NT2/D1 (cell line): ENCODE data around the gene LEAP2.

Experiments used
- DNase-seq: peaks from one replicate; pipeline ENCODE4 v3.0.0-alpha.2; 2011; ENCODE audit warnings: low read depth, low spot score
- H3K27me3 ChIP-seq: 2 replicates; pipeline ENCODE4 v1.6.0; 2011; ENCODE audit warnings: mild to moderate bottlenecking; ENCODE audit not compliant: insufficient read length, insufficient read depth
- H3K36me3 ChIP-seq: 2 replicates; pipeline ENCODE4 v1.6.1; 2011; ENCODE audit warnings: mild to moderate bottlenecking, low read length, mixed read lengths; ENCODE audit not compliant: insufficient read depth, insufficient read length
- H3K4me1 ChIP-seq: 2 replicates; pipeline ENCODE4 v1.5.1; 2011; ENCODE audit not compliant: insufficient read depth, insufficient read length
- H3K4me3 ChIP-seq: 2 replicates; pipeline ENCODE4 v1.5.1; 2011; ENCODE audit warnings: low read depth; ENCODE audit not compliant: insufficient read length
- H3K9ac ChIP-seq: 2 replicates; pipeline ENCODE4 v1.6.0; 2011; ENCODE audit warnings: low read depth; ENCODE audit not compliant: insufficient read length
- H3K9me3 ChIP-seq: 2 replicates; pipeline ENCODE4 v1.5.1; 2011; ENCODE audit warnings: mild to moderate bottlenecking, low read length; ENCODE audit not compliant: insufficient read depth
- SUZ12 ChIP-seq: IDR thresholded peaks from 2 replicates; pipeline ENCODE4 v1.6.1; 2011; ENCODE audit not compliant: insufficient read length, insufficient read depth; ENCODE audit errors: extremely low read depth
- YY1 ChIP-seq: IDR thresholded peaks from 2 replicates; pipeline ENCODE4 v1.6.1; 2011; ENCODE audit not compliant: insufficient read length, insufficient read depth
- ZNF274 ChIP-seq: IDR thresholded peaks from 2 replicates; pipeline ENCODE4 v1.6.1; 2011; ENCODE audit warnings: mild to moderate bottlenecking, low read depth, low read length

LEAP2 gene

GRCh38 chr5:132836852-132837251 is 36.6 kb upstream of the LEAP2 start:
- H3K9ac ChIP-seq = no peak overlapping the region
- no peak for TF ChIP-seq ZNF274
- no peak for TF ChIP-seq SUZ12
- H3K4me1 ChIP-seq = no peaks in the 10 kb centered on the region
- no peaks in the 10 kb centered on the region for H3K36me3 ChIP-seq
- no peaks in the 10 kb centered on the region for H3K9me3 ChIP-seq
- H3K4me3 ChIP-seq = no peak overlapping the region
- no peaks in the 10 kb centered on the region for H3K27me3 ChIP-seq
- no peak for DNase-seq

GRCh38 chr5:132837868-132838267 is 35.6 kb upstream of the LEAP2 start:
- H3K4me1 ChIP-seq = no peaks in the 10 kb centered on the region
- H3K27me3 ChIP-seq = no peaks in the 10 kb centered on the region
- no peak overlapping the region for H3K4me3 ChIP-seq
- H3K9me3 ChIP-seq = no peaks in the 10 kb centered on the region
- no peak for DNase-seq
- TF ChIP-seq ZNF274 (no peak), YY1 (no peak), SUZ12 (no peak)
- H3K9ac ChIP-seq = no peak overlapping the region
- no peaks in the 10 kb centered on the region for H3K36me3 ChIP-seq

GRCh38 chr5:132838516-132839282 is 34.8 kb upstream of the LEAP2 start:
- H3K27me3 ChIP-seq = no peaks in the 10 kb centered on the region
- no peak overlapping the region for H3K4me3 ChIP-seq
- TF ChIP-seq ZNF274 = no peak
- no peak for TF ChIP-seq YY1
- no peak for TF ChIP-seq SUZ12

GRCh38 chr5:132839426-132840301 is 33.8 kb upstream of the LEAP2 start:
- DNase-seq = no peak
- Histone ChIP-seq H3K36me3 (no peaks in the 10 kb centered on the region), H3K9me3 (no peaks in the 10 kb centered on the region), H3K27me3 (no peaks in the 10 kb centered on the region), H3K4me1 (no peaks in the 10 kb centered on the region), H3K4me3 (no peak overlapping the region), H3K9ac (no peak overlapping the region)
- no peak for TF ChIP-seq SUZ12
- no peak for TF ChIP-seq YY1
- no peak for TF ChIP-seq ZNF274

More at GRCh38 chr5:132838516-132839282, 34.8 kb upstream of the LEAP2 start:
- Histone ChIP-seq H3K9me3 (no peaks in the 10 kb centered on the region), H3K9ac (no peak overlapping the region), H3K36me3 (no peaks in the 10 kb centered on the region), H3K4me1 (no peaks in the 10 kb centered on the region)
- no peak for DNase-seq

GRCh38 chr5:132840313-132840712 is 33.2 kb upstream of the LEAP2 start:
- Histone ChIP-seq H3K4me3 (no peak overlapping the region), H3K9ac (no peak overlapping the region), H3K27me3 (no peaks in the 10 kb centered on the region), H3K4me1 (no peaks in the 10 kb centered on the region), H3K36me3 (no peaks in the 10 kb centered on the region), H3K9me3 (no peaks in the 10 kb centered on the region)
- no peak for DNase-seq
- no peak for TF ChIP-seq YY1
- no peak for TF ChIP-seq SUZ12
- no peak for TF ChIP-seq ZNF274

GRCh38 chr5:132840896-132841295 is 32.6 kb upstream of the LEAP2 start:
- Histone ChIP-seq H3K4me1 (no peaks in the 10 kb centered on the region), H3K4me3 (no peak overlapping the region), H3K9me3 (no peaks in the 10 kb centered on the region), H3K27me3 (no peaks in the 10 kb centered on the region), H3K36me3 (no peaks in the 10 kb centered on the region), H3K9ac (no peak overlapping the region)
- TF ChIP-seq ZNF274 (no peak), SUZ12 (no peak), YY1 (no peak)
- no peak for DNase-seq

GRCh38 chr5:132841305-132841704 is 32.2 kb upstream of the LEAP2 start:
- Histone ChIP-seq H3K4me3 (no peak overlapping the region), H3K9me3 (no peaks in the 10 kb centered on the region), H3K27me3 (no peaks in the 10 kb centered on the region), H3K9ac (no peak overlapping the region), H3K4me1 (no peaks in the 10 kb centered on the region), H3K36me3 (no peaks in the 10 kb centered on the region)
- no peak for TF ChIP-seq SUZ12
- no peak for TF ChIP-seq ZNF274
- TF ChIP-seq YY1 = no peak
- DNase-seq = no peak
